ENCODE results near the gene ZNF384. TPM values are rescaled to one million over a fixed set of nuclear protein-coding genes. Genes with fewer than 3 reads are reported as not detected.

ZNF384 gene
- total and polyA plus RNA-seq, 2 experiments from 2014 or later, result 20.5 to 35.9 TPM

GRCh38 chr12:6653342-6653741 is 35.8 kb downstream of the ZNF384 start:
- no peaks in the 10 kb centered on the region for H3K4me1 ChIP-seq (ENCODE audit: insufficient read depth)
- H3K27ac Mint-ChIP-seq, result no peak overlapping the region
- H3F3A ChIP-seq (replicated peaks; ENCODE audit: low read depth), result peaks cover 9% of the 10 kb centered on the region; the same call in 1 of the 2 replicates
- peaks cover 7% of the 10 kb centered on the region; the same call in 1 of the 2 replicates for H4K20me1 ChIP-seq (replicated peaks; ENCODE audit: insufficient read depth)
- no peak overlapping the region for H3K4me3 ChIP-seq
- H3K4me2 ChIP-seq, result no peak overlapping the region
- no peak overlapping the region for H2AFZ ChIP-seq
- H3K9me2 ChIP-seq (ENCODE audit: insufficient read depth), result no peaks in the 10 kb centered on the region
- TF ChIP-seq ZNF462 (CRISPR knock-in tag; IDR thresholded peaks at IDR 0.05) (no peak), JUNB (IDR thresholded peaks at IDR 0.05; ENCODE audit: unreplicated experiment) (no peak), EZH2 (IDR thresholded peaks at IDR 0.05; ENCODE audit: low read depth, unreplicated experiment) (no peak), POLR2AphosphoS5 (IDR thresholded peaks at IDR 0.05; ENCODE audit: low read depth) (no peak), NANOG (IDR thresholded peaks at IDR 0.05; ENCODE audit: borderline replicate concordance) (no peak), CREB1 (CRISPR knock-in tag; IDR thresholded peaks at IDR 0.05; ENCODE audit: low read depth) (no peak), REST (IDR thresholded peaks at IDR 0.05; ENCODE audit: unreplicated experiment) (no peak), EZH2phosphoT487 (IDR thresholded peaks at IDR 0.05; ENCODE audit: unreplicated experiment) (no peak), CTCF (conservative IDR thresholded peaks at IDR 0.05; ENCODE audit: low read depth in 2 of 2) (no peak), STAT1 (IDR thresholded peaks at IDR 0.05; ENCODE audit: unreplicated experiment) (no peak), ETS1 (IDR thresholded peaks at IDR 0.05) (no peak), ZNF114 (CRISPR knock-in tag; IDR thresholded peaks at IDR 0.05) (no peak), ZNF331 (CRISPR knock-in tag; IDR thresholded peaks at IDR 0.05; ENCODE audit: low read depth) (no peak)
- DNase-seq (ENCODE audit: low spot score) (no peak), ATAC-seq (no peak)
- no peaks in the 10 kb centered on the region for H3K27me3 Mint-ChIP-seq (ENCODE audit: insufficient read depth, low read depth, poor library complexity)
- H3K27me3 ChIP-seq (ENCODE audit: insufficient read depth), result no peaks in the 10 kb centered on the region
- H3K9me3 Mint-ChIP-seq, result no peaks in the 10 kb centered on the region; the same call in 2 of the 3 replicates
- no peak overlapping the region for H3K4me3 Mint-ChIP-seq
- H3K36me3 ChIP-seq (ENCODE audit: insufficient read depth), result peaks cover 10% of the 10 kb centered on the region
- no peaks in the 10 kb centered on the region for H3K79me2 ChIP-seq (replicated peaks; ENCODE audit: insufficient read depth)
- peaks cover 37% of the 10 kb centered on the region for H3K36me3 Mint-ChIP-seq (ENCODE audit: low read depth)
- H3K4me1 Mint-ChIP-seq, result no peaks in the 10 kb centered on the region
- H3K27ac ChIP-seq (ENCODE audit: low read depth), result no peak overlapping the region

Data from GM23338 (cell line).